Measurements from ENCODE around the gene POU2F2. TPM values are rescaled to one million over a fixed set of nuclear protein-coding genes. Genes with fewer than 3 reads are reported as not detected.

Gene POU2F2
- total RNA-seq, 4 donors from 2014 or later, result 0.56 to 3.2 (median 1.5) TPM

DNA sequence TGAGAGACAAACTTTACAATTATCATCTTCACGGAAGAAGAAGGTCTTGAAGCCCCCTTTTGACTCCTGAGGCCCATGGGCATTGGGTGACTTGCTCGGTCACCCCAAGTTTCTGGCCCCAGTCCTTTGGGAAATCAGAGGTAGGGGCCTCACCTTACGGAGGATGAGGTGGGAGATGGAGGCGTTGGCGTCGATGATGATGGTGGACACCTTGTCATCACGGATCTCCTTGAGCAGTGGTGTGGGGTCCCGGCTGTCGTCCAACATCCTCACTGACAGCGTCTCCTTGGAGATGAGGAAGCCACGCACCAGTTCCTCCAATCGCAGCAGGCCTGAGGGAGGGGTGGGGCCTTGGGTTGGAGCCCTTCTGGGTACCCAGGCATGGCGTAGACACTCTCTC, 73.0 kb downstream of the POU2F2 start:
- ATAC-seq (ENCODE audit: low FRiP score), result no peak
- no peak for DNase-seq (ENCODE audit: low spot score)
- TF ChIP-seq, protein P1, sequence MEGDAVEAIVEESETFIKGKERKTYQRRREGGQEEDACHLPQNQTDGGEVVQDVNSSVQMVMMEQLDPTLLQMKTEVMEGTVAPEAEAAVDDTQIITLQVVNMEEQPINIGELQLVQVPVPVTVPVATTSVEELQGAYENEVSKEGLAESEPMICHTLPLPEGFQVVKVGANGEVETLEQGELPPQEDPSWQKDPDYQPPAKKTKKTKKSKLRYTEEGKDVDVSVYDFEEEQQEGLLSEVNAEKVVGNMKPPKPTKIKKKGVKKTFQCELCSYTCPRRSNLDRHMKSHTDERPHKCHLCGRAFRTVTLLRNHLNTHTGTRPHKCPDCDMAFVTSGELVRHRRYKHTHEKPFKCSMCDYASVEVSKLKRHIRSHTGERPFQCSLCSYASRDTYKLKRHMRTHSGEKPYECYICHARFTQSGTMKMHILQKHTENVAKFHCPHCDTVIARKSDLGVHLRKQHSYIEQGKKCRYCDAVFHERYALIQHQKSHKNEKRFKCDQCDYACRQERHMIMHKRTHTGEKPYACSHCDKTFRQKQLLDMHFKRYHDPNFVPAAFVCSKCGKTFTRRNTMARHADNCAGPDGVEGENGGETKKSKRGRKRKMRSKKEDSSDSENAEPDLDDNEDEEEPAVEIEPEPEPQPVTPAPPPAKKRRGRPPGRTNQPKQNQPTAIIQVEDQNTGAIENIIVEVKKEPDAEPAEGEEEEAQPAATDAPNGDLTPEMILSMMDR (IDR thresholded peaks at IDR 0.05), result no peak

DNA sequence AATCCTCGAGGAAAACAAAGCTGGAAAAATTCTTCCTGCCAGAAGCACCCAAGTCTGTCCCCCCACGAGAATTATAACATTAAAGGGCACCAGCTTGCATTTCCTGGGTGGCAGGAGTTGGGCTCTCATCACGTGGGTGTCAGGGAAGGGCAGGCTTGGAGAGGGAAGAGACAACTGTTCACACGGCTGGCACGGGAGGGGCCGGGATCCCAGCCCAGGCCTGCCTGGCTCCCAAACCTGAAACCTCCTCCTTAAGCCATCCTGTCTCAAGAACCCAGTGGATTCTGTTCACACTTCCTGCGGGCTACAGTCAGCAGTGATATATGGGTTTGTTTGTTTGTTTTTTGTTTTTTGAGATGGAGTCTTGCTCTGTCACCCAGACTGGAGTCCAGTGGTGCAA, 74.4 kb downstream of the POU2F2 start:
- ATAC-seq (ENCODE audit: low FRiP score) (no peak), DNase-seq (ENCODE audit: low spot score) (no peak)
- TF ChIP-seq, protein P1 (IDR thresholded peaks at IDR 0.05), result no peak

DNA sequence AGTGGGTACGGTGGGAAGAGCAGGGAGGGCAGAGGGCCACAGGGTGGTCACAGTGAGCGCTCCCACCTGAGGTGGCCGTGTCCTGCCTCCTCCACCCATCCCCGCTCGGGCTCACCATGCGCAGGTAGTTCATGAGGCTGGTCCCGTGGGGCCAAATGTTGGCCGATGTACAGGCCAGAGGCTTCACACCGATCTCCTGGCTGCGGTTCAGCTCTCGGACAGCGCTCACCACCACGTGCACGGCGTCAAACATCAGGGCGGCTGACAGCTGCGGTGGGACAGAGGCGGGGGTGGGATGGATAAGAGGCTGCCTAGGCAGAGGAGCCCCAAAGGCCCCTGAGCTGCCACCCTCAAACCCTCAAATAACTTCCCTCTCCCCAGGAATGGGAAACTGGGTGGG, 78.0 kb downstream of the POU2F2 start:
- ATAC-seq (ENCODE audit: low FRiP score), result no peak
- no peak for DNase-seq (ENCODE audit: low spot score)
- TF ChIP-seq, protein P1 (IDR thresholded peaks at IDR 0.05), result no peak

- TF ChIP-seq, protein P1 (IDR thresholded peaks at IDR 0.05), result no peak
- DNase-seq (ENCODE audit: low spot score) (no peak), ATAC-seq (ENCODE audit: low FRiP score) (no peak)
These were observed 79.0 kb downstream of the POU2F2 start for GRCh38 chr19:42053037-42053935.

DNA sequence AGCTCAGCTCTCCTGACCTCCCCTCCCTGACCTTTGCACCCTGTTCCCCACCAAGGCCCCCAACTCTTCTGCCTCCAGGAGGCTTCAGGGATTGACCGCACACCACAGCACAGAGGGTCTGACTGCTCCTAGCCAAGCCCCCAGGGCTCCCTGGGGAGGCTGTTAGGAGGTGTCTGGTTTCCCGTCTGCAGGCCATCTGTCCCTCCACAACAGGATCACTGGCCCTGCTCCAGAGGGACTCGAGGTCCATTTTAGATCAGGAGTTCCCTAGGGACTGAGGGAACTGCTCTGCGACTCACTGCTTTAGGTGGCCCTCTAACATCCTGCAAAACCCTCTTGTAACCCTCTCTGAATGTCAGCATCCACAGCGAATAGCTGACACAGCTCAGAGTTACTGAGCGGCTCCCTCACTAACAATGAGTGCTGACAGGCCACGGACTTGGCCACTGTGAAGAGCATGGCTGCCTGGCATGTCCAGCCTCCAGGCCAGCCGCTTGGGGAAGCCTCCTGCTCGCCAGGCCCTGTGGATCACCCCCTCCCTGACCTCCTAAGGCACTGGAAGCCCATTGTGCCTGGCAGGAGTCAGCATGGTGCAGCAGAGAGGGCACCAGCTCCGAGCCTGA, 79.9 kb downstream of the POU2F2 start:
- TF ChIP-seq, protein P1 (IDR thresholded peaks at IDR 0.05), result no peak
- DNase-seq (ENCODE audit: low spot score), result no peak
- ATAC-seq (ENCODE audit: low FRiP score), result no peak

DNA sequence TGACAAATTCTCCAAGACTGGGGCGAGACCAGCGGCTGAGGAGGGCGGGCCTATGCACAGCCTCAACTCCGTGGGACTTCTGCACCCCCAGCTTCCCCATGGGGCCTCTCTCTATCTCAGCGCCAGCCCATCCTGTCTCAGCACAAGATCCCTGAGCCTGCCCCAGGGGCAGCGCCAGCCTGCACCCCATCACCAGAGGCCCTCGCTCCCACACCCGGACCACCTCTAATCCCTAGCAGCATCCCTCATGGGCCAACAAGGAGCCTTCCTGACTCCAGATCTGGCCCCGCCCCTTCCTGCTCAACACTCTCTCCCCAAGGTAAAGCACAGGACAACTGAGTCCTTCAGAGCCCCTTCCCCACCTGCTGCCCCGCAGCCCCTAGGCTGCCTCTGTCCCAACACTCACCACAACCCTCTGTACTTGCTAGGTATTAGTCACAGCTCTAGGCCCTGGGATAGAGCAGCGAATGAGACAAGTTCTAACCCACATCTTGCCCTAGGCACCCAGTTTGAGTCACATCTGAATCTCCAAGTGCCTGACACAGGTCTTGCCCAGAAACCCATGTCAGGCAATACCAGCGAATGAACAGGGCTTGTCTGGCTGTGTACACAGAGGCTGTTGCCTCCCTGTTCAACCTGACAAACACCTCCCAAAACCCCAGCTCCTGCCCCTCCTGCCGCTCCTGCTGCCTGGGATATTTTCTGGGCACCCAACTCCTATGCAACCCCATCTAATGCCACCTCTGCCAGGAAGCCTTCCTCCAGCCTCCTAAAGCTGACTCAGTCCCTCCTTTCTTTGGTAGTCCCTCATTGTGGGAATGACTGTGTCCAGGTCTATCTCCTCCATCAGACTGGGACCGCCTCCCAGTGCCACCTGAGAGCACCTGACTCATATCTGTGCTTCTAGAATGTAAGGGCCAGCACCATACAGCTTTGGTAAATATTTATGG, 80.8 kb downstream of the POU2F2 start:
- TF ChIP-seq, protein P1 (IDR thresholded peaks at IDR 0.05), result no peak
- ATAC-seq (ENCODE audit: low FRiP score) (no peak), DNase-seq (ENCODE audit: low spot score) (no peak)
